ENCODE data around the gene C2orf49. TPM values are rescaled to one million over a fixed set of nuclear protein-coding genes. Genes with fewer than 3 reads are reported as not detected.

C2orf49 gene
- total RNA-seq, 1 experiment from 2014 or later = 17.2 TPM

DNA sequence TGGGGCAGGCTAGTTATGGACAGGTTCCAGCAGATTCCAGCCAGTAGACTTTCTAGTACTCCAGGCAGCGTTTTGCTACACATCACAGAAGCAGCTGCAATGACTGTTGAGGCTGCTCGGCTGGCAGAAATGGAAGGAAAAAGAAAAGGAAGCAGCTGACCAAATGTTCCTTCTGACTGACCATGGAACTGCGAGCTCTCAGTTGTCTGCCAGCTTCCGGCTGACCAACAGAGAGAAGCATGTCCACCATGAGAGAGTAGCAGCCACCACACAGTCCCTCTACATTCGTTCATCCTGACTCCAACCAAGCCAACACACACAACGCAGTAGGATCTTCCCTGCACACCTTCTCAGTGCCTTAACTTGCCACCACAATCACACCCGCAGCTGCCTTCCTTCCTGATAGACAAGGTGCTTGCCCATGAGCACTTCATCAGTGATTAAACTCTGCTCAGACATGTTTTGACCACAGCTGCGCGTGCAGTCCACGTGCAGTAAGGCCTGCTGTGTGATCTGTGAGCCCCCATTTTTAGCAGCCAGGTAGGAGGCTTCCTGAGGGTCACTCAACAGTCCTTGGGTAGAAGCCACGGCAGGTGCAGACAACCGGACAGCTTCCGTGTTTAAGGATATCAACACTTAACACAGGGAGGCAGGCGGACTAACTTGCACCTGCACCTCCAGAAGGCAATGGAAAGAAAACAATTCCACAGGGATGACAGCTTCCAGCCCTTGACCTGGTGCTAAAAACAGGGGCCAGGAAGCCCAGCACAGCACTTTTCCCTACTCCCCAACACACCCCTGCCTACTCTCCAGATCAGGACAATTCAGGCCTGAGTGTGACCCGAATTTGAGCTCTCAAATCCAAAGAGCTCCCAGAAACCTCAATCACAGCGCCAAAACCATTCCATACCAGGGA is 8.8 kb upstream of the C2orf49 start:
- peak overlapping the region; percentile 51 to 59 for H3K4me3 ChIP-seq (replicated peaks in 1 of 2; ENCODE audit: low read depth in 1 of 2, low read length in 2 of 2)
- ATAC-seq = peak; percentile 15; the same call in 1 of the 2 replicates
- no peaks in the 10 kb centered on the region for H3K36me3 ChIP-seq (ENCODE audit: control insufficient read depth in 1 of 2, insufficient read depth in 2 of 2, low read length in 2 of 2)
- H3K4me1 ChIP-seq (ENCODE audit: control insufficient read depth in 1 of 2, insufficient read depth in 2 of 2, low read length in 2 of 2) = peaks cover 12 to 26% of the 10 kb centered on the region in 2 experiments
- no peaks in the 10 kb centered on the region for H3K9me3 ChIP-seq (ENCODE audit: control insufficient read depth in 1 of 2, insufficient read depth in 1 of 2, low read depth in 1 of 2, low read length in 2 of 2)
- H3K27me3 ChIP-seq (ENCODE audit: insufficient read depth, low read length) = no peaks in the 10 kb centered on the region
- no TSS peak for BruUV-seq (replicated peaks)
- peak overlapping the region; percentile 74 for H3K9ac ChIP-seq (ENCODE audit: low read length)
- CTCF ChIA-PET = interaction anchor here (1.3 kb wide), 1 partner anchor 41 kb away, joined by 3 read pairs; no protein-coding TSS in a partner anchor
- no peak overlapping the region for H2AFZ ChIP-seq (ENCODE audit: low read depth, low read length, poor library complexity, severe bottlenecking)
- H3K27ac ChIP-seq (ENCODE audit: low read depth, low read length) = peak overlapping the region; percentile 37
- POLR2A ChIA-PET = no interaction called here
- RAD21 ChIA-PET (ENCODE audit: low non-redundant PET in 1 of 2, low total read pairs in 2 of 2, uncharacterized antibody in 2 of 2, unreplicated experiment in 2 of 2) = interaction anchor here in 1 of 2 experiments (0.7 kb wide), 1 partner anchor 28 kb away, joined by 3 read pairs; no protein-coding TSS in a partner anchor
- no peaks in the 10 kb centered on the region for H3K9me2 ChIP-seq (ENCODE audit: insufficient read depth)
- H3K4me2 ChIP-seq (ENCODE audit: low read length) = peak overlapping the region; percentile 71
- intact Hi-C loops (cut with micrococcal nuclease) = no loop called here
- TF ChIP-seq, protein P1, sequence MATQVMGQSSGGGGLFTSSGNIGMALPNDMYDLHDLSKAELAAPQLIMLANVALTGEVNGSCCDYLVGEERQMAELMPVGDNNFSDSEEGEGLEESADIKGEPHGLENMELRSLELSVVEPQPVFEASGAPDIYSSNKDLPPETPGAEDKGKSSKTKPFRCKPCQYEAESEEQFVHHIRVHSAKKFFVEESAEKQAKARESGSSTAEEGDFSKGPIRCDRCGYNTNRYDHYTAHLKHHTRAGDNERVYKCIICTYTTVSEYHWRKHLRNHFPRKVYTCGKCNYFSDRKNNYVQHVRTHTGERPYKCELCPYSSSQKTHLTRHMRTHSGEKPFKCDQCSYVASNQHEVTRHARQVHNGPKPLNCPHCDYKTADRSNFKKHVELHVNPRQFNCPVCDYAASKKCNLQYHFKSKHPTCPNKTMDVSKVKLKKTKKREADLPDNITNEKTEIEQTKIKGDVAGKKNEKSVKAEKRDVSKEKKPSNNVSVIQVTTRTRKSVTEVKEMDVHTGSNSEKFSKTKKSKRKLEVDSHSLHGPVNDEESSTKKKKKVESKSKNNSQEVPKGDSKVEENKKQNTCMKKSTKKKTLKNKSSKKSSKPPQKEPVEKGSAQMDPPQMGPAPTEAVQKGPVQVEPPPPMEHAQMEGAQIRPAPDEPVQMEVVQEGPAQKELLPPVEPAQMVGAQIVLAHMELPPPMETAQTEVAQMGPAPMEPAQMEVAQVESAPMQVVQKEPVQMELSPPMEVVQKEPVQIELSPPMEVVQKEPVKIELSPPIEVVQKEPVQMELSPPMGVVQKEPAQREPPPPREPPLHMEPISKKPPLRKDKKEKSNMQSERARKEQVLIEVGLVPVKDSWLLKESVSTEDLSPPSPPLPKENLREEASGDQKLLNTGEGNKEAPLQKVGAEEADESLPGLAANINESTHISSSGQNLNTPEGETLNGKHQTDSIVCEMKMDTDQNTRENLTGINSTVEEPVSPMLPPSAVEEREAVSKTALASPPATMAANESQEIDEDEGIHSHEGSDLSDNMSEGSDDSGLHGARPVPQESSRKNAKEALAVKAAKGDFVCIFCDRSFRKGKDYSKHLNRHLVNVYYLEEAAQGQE (IDR thresholded peaks at IDR 0.05; ENCODE audit: low read depth) = no peak
- TF ChIP-seq JUND (IDR thresholded peaks at IDR 0.05) (no peak), POLR2AphosphoS5 (IDR thresholded peaks at IDR 0.05; ENCODE audit: low read depth, low read length) (no peak), EZH2phosphoT487 (IDR thresholded peaks at IDR 0.05; ENCODE audit: borderline replicate concordance) (no peak), POLR2A (IDR thresholded peaks at IDR 0.05; ENCODE audit: borderline replicate concordance, extremely low read depth, insufficient read depth, insufficient read length) (no peak), TCF7L2 (IDR thresholded peaks at IDR 0.05; ENCODE audit: borderline replicate concordance, extremely low read depth, insufficient read depth, insufficient read length) (no peak), ZNF274 (IDR thresholded peaks at IDR 0.05; ENCODE audit: low read depth, low read length) (no peak)
- TF ChIP-seq, protein P2, sequence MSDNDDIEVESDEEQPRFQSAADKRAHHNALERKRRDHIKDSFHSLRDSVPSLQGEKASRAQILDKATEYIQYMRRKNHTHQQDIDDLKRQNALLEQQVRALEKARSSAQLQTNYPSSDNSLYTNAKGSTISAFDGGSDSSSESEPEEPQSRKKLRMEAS (IDR thresholded peaks at IDR 0.05) = no peak
- H4K20me1 ChIP-seq (ENCODE audit: insufficient read depth) = no peaks in the 10 kb centered on the region
- peaks cover 57% of the 10 kb centered on the region for H3K79me2 ChIP-seq (ENCODE audit: insufficient read depth, low read length)
- no peak for DNase-seq (ENCODE audit: low read depth, low spot score)
